ENCODE measurements around the gene NLK. TPM values are rescaled to one million over a fixed set of nuclear protein-coding genes. Genes with fewer than 3 reads are reported as not detected.

NLK gene
- total RNA-seq (32.6 and 34.2 TPM in 2 replicates), polyA plus RNA-seq (21.8 and 23.8 TPM in 2 replicates), polyA minus RNA-seq (93.4 and 121 TPM in 2 replicates), Bru-seq, nascent RNA (percentile 95 among the genes with signal in this experiment), BruChase-seq, experiment 1, labeled RNA remaining after a 6-hour chase (percentile 77 among the genes with signal in this experiment), BruChase-seq, experiment 2, labeled RNA remaining after a 2-hour chase (percentile 87 among the genes with signal in this experiment)
- polyA plus RNA-seq (2011; cell fraction: cytosol; rRNA removed) = 15.3 and 20.3 TPM in 2 replicates
- polyA plus RNA-seq (2011; cell fraction: nucleus; rRNA removed) = 33.3 and 45.7 TPM in 2 replicates
- polyA plus RNA-seq (2012) = 15.0 and 15.5 TPM in 2 replicates
- 13.2 TPM for polyA minus RNA-seq (2011; cell fraction: cytosol; rRNA and poly(A)+ RNA removed)
- polyA minus RNA-seq (2011; cell fraction: nucleus; rRNA and poly(A)+ RNA removed) = 174 and 190 TPM in 2 replicates
- long read RNA-seq, full-length matches to known transcripts = 4 of 15 reads
- long read RNA-seq, partial matches to known transcripts = 5 of 15 reads
- long read RNA-seq, other reads (novel, unspliced or antisense) = 6 of 15 reads

DNA sequence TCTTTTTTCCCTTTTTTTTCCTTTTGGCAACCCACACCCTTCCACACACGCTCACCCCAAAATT, at the start of gene NLK:
Gene NLK, plus strand, starts transcription at position 21 of the 64 bp plus-strand sequence. CDS start 197 bp downstream, outside the sequence.
- Histone ChIP-seq H3K9me3 (replicated peaks; ENCODE audit: control insufficient read depth, insufficient read depth, low read length) (no peaks in the 10 kb centered on the region), H2AFZ (ENCODE audit: low read depth, low read length) (peak within 1 kb of the TSS; percentile 34), H3K9ac (replicated peaks; ENCODE audit: extremely low read depth, insufficient read depth, low read length) (peak within 1 kb of the TSS; percentile 90), H3K79me2 (ENCODE audit: control insufficient read depth, insufficient read depth, low read length) (peaks cover 56% of the 10 kb centered on the region), H3K27me3 (ENCODE audit: control insufficient read depth in 2 of 2, insufficient read depth in 2 of 2, low read length in 2 of 2) (no peaks in the 10 kb centered on the region), H3K4me1 (ENCODE audit: control insufficient read depth, extremely low read depth, insufficient read depth, low read length) (peaks cover 31% of the 10 kb centered on the region), H3K9me1 (replicated peaks; ENCODE audit: control insufficient read depth, extremely low read depth, insufficient read depth, low read length) (peaks cover 3% of the 10 kb centered on the region), H3K4me2 (ENCODE audit: insufficient read depth, low read length) (peak within 1 kb of the TSS; percentile 98), H3K4me3 (replicated peaks in 1 of 3; ENCODE audit: insufficient read depth in 1 of 3, low read depth in 1 of 3, low read length in 3 of 3) (peak within 1 kb of the TSS; percentile 77 to 95 (median 78)), H3K36me3 (ENCODE audit: control insufficient read depth in 2 of 2, extremely low read depth in 1 of 2, insufficient read depth in 2 of 2, low read length in 2 of 2) (peaks cover 0 to 11% of the 10 kb centered on the region in 2 experiments), H4K20me1 (replicated peaks; ENCODE audit: control insufficient read depth, extremely low read depth, insufficient read depth, low read length) (peaks cover 5% of the 10 kb centered on the region), H3K27ac (ENCODE audit: insufficient read depth, low read depth, low read length) (peak within 1 kb of the TSS; percentile 81)
- CTCF ChIA-PET = no interaction called here
- POLR2A ChIA-PET = interaction anchor here (0.6 to 0.7 kb wide), 2 partner anchors 12 to 91 kb away, joined by 3 read pairs; no protein-coding TSS in a partner anchor
- FAIRE-seq (no peak), DNase-seq (ENCODE audit: low read depth, low spot score) (no peak)
- dilution Hi-C loops (cut with MboI; ENCODE audit: extremely low pct_ligation_motif_present, low sequenced_read_pairs) = no loop called here
- TF ChIP-seq MYC (IDR thresholded peaks at IDR 0.05; ENCODE audit: low read depth, low read length) = no peak
- no peak for TF ChIP-seq POLR2AphosphoS5 (IDR thresholded peaks at IDR 0.05; ENCODE audit: insufficient read depth, low read depth, low read length)
- TF ChIP-seq, protein P1, sequence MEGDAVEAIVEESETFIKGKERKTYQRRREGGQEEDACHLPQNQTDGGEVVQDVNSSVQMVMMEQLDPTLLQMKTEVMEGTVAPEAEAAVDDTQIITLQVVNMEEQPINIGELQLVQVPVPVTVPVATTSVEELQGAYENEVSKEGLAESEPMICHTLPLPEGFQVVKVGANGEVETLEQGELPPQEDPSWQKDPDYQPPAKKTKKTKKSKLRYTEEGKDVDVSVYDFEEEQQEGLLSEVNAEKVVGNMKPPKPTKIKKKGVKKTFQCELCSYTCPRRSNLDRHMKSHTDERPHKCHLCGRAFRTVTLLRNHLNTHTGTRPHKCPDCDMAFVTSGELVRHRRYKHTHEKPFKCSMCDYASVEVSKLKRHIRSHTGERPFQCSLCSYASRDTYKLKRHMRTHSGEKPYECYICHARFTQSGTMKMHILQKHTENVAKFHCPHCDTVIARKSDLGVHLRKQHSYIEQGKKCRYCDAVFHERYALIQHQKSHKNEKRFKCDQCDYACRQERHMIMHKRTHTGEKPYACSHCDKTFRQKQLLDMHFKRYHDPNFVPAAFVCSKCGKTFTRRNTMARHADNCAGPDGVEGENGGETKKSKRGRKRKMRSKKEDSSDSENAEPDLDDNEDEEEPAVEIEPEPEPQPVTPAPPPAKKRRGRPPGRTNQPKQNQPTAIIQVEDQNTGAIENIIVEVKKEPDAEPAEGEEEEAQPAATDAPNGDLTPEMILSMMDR (IDR thresholded peaks at IDR 0.05; ENCODE audit: extremely low read depth in 1 of 2, insufficient read depth in 1 of 2, low read depth in 1 of 2, low read length in 2 of 2) = no peak
- TF ChIP-seq, protein P2, sequence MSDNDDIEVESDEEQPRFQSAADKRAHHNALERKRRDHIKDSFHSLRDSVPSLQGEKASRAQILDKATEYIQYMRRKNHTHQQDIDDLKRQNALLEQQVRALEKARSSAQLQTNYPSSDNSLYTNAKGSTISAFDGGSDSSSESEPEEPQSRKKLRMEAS (IDR thresholded peaks at IDR 0.05; ENCODE audit: insufficient read depth, insufficient read length) = no peak
- TF ChIP-seq JUN (IDR thresholded peaks at IDR 0.05; ENCODE audit: borderline replicate concordance, insufficient read depth, insufficient read length, low read depth) = no peak
- no peak for TF ChIP-seq GATA2 (IDR thresholded peaks at IDR 0.05; ENCODE audit: insufficient read depth, insufficient read length, low read depth, low read length)
- no peak for TF ChIP-seq EZH2 (IDR thresholded peaks at IDR 0.05; ENCODE audit: borderline replicate concordance, low read depth, low read length, severe bottlenecking)
- no TSS peak for BruUV-seq (replicated peaks)
- intact Hi-C loops (cut with micrococcal nuclease) = loop anchor here (5.0 kb wide), 1 partner anchor 295 kb away; the partner anchor contains the start of genes IFT20 and TNFAIP1

Data from endothelial cell of umbilical vein (primary cell).